HG02610 (cell line): ENCODE data around the gene CCDC80.
"Not testable (repeated sequence)": the region's sequence is repeated elsewhere in the genome, so short reads cannot be mapped to it uniquely, and the experiment has no call there.

Experiments used
- ATAC-seq: cut with Tn5 transposase; IDR thresholded peaks from one replicate; pipeline ENCODE4 v1.9.1; 2021; ENCODE audit warnings: mild to moderate bottlenecking, moderate library complexity; ENCODE audit not compliant: unreplicated experiment

Gene CCDC80

DNA sequence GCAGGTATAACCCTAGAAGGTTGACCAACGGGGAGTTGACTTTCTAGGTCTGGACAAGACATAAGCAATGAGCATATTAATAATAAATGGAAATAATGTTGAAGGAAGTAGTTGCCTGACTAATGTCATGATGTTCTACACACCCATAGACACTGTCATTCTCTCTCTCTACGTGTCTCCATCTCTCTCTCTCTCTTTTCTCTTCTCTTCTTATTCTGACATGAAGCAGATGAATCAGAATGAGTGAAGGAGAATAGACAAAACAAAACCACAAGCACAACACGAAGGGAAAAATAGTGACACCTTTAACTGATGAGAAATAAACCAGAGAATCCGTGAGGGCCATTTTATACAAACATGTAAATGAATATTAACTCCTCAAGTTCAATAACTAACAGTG is 26.7 kb upstream of the CCDC80 start:
- ATAC-seq: no peak

GRCh38 chr3:112665009-112665408 is 24.1 kb upstream of the CCDC80 start:
- not testable (repeated sequence) for ATAC-seq

- no peak for ATAC-seq
Measured at GRCh38 chr3:112656043-112656442, 15.1 kb upstream of the CCDC80 start.

DNA sequence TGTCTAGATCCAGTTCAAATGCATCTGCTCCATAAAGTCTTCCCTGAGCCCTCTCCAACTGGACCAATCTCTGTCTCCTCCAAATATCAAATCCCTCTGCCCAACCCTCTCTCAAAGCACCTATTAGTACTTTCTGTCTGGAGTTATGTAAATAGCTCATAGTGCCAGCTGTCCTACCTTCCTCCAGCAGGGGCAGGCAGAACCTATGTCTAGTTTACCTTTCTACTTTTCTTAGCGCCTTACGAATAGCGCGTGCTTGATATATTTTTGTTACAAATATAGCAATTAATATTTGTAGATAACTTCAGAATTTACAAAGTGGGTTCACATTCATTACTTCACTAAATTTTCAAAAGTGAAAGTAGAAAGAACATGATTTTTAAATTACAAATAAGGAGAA is 14.0 kb upstream of the CCDC80 start:
- no peak for ATAC-seq

DNA sequence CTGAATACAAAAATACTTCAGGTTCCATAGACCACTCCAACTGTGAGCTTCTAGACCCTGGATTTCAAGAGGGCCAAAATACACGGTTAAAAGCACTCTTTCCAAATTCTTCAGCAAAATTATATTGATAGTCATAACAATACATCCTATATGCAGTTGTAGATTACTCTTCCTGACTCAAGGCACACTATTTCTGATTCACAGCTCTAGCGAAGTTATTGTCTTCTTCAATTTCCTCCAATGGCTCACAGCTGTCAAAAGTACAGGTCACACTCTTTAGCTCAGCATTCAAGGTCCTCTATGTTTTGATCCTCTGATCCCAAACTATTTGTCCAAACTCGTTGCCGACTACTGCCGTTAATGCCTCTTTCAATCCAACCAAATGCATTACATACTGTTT is 13.5 kb upstream of the CCDC80 start:
- no peak for ATAC-seq

DNA sequence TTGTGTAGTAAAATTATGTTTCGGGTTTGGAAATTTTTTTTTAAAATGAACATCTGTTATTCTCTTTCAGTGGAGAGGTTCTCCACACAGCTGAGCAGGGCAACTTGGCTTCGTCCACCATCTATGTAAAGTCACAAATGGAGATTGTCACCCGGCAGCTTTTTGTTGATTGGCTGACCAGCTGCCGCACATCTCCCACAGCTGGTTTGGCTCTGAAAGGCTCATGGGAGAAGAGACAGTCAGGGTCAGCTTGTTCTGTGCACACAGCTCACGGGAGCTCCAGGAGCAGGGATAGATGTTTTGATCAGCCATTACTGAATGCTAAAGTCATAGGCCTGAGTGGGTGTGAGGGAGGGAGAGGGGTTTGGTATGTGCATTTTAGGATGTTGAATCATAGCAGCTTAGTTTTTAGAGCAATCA is 12.9 kb upstream of the CCDC80 start:
- no peak for ATAC-seq

GRCh38 chr3:112653209-112653871 is 12.4 kb upstream of the CCDC80 start:
- ATAC-seq: no peak

DNA sequence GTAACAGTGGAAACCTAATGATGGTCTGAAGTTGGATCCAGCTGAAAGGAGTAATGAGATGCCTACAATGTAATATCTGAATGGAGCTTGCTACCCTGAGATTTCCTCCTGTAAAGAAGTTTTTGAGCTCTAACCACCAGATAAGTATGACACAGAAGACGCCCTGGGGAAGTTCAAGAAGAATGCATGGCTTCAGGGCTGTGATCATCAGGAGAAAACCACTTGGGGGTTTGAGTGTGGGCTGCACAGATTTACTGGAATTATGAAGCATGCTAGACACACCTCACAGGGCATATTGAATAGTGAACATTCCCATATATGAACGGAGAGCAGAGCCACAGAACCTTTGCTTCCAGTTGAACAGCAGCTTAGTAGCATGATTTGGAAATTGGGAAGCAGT is 10.6 kb upstream of the CCDC80 start:
- no peak for ATAC-seq

GRCh38 chr3:112651071-112651470 is 10.1 kb upstream of the CCDC80 start:
- no peak for ATAC-seq

- ATAC-seq: no peak
Measured at GRCh38 chr3:112650482-112650881, 9.5 kb upstream of the CCDC80 start.

GRCh38 chr3:112649478-112649735 is 8.5 kb upstream of the CCDC80 start:
- ATAC-seq: no peak

- no peak for ATAC-seq
Measured at GRCh38 chr3:112647122-112647521, 6.2 kb upstream of the CCDC80 start.

- no peak for ATAC-seq
Measured at GRCh38 chr3:112646623-112647022, 5.7 kb upstream of the CCDC80 start.

DNA sequence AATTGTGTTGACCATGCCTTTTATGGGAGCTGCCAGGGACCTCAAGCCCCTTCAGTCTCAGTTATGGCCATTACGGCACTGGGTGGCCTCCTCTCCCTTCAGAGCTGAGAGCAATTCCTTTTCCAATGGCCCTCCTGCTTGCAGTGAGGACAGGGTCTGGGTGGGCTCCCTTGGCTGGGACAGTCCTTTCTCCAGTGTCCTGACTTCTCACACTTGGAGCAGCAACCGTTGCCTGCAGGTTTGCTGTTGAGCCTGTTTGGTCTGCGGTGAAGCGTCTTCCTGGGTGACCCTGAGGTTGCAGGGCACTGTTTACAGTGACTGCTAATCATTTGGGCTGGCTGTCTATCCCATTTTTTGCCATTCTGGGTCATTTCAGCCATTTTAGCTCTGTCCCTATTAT is 3.5 kb upstream of the CCDC80 start:
- ATAC-seq: no peak

DNA sequence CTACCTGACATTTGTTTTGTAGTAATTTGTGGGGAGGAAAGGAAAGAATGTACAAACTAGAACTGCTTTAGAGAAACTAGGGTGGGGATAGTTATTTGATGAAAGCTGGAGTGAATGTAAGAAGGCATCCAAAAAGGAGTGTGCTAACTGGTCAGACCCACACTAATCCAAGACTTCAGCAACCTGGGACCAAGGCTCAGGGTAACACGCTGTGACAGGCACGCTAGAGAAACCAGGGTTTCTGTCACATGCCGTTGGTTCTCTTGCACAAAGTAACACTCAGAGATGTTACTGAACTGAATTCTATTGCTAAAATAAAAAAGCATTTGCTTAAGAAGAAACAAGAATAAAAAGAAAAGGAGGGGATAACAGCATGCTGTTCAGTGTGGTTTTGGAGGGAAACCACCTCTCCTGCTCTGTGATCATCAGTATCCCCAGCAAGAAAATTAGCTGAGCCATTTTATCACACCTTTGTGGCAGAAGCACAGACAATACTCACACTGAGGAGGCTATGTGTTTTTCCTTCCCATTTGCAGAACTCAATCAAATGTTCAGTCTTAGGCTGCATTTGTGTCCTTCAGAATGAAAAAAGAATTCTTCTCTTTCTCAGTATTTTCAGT is 2.8 kb upstream of the CCDC80 start:
- ATAC-seq: no peak

GRCh38 chr3:112642912-112643506 is 2.1 kb upstream of the CCDC80 start:
- ATAC-seq: peak; percentile 72

DNA sequence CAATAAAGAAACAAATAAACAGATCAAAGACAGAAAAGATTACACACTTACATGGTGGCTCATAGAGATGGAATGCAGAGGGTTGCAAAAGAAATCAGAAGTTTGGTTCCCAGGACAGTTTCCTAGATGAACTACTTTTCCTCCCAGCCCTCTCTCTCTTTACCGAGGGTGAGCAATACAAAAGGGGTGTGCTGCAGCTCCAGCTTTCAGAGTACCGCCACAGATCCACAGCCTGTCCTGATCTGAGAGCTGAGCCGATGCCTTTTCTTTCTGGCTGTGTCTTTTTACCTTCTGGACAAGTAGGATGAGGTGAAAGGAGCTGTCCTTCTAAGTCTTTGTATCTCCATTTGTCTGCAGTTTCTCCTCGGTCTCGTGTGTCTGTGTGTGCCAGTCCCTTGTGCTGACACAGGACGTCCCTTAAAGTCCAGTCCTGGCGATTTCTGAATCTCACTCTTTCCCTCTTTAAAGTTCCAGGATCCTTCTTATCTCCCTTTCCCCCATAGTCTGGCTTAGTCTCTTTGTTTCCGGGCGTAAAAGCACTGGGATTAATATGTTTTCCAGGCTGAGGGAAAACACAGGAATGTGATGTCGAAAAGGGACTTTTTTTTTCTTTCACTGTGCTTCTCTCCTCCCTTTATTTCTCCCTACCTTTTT is 540 bp downstream of the CCDC80 start:
- ATAC-seq: no peak

DNA sequence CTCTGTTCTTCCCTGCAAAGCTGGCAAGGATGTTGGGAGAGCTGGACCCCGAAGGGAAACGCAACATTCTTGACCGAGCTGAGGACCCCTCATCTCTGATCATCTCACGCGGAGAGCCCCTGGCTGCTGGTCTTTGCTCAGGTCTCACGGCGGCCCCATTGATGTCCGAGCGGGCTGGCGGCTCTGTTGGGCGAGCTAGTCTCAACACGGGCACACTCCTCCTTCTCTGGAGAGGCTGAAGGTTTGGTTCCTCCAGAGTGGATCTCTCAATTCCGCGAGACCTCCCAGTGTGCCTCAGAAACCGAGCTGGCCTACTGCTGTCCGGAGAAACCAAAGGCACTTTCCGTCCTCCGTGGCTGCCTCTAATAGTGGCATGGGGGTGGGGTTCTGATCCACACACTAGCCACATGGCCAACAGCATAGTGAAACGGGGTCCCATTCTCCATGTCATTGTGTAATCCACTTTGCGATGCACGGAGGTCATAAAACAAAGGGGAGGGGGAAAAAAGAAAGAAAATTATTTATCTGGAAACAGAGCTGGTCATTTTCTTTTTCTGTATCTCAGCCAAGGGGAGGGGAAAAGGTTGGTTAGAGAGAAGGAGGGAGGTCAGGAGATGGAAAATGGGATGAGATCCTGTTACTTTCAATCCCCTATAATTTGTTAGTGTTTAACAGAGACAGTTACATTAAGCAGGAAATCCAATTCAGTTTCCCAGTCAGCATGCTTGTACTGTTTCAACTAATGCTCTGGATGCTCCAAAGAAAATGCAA is 1.3 kb downstream of the CCDC80 start:
- no peak for ATAC-seq

DNA sequence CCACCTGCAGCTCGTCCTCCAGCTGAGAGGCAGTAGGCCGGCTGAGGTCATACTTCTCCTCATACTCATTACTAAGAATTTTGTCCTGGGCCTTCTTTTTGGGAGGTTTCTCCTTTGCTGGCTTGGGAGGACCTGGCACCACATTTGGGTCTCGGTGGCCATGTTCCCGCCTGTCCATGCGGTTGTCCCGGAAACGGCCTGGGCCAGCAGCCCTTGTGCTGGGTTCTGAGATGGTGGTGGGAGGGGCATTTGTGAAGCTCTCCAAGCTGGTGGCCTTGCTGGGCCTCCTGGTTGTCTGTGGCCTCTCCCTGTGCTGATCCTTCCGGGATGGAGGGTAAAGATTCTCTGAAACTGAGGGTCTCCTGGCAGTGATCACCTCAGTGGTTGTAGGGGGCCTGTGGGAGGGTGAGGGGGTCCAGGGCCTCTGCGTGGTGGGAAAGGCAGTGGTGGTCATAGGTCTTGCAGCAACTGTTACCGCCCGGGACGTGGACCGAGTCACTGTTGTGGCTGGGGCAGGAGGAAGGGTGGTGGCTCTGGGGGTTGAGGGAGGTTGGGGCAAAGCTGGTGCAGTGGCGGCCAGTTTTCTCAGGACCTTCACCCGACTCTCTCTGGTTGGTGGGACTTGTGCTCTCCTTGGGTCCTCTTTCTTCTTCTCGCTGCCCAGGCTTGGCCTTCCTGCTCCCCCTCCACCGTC is 2.5 kb downstream of the CCDC80 start:
- no peak for ATAC-seq

DNA sequence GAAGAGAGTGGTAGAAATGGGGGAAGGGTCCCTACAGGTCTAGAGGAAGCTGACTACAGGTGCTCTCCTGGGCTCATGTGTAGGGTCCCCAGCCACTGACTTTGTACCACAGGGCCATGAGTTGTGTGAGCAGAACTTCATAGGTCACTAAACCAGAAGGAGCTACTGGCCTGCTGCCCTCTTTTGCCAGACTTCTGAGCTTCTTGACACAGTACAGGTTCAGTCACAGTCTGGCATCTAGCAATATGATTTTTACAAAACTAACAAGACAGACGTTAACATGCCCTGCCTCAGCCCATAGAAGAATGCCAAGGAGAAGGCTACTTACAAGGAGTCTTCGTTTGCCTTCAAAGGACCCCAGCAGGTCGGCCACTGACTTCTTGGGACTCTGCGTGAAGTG is 3.2 kb downstream of the CCDC80 start:
- ATAC-seq: no peak

GRCh38 chr3:112635674-112636073 is 5.3 kb downstream of the CCDC80 start:
- peak; percentile 38 for ATAC-seq
